Keratinocyte (primary cell): ENCODE results near the gene LRRC18. TPM values are rescaled to one million over a fixed set of nuclear protein-coding genes. Genes with fewer than 3 reads are reported as not detected.

Experiments
- DNase-seq: peaks from one replicate; pipeline ENCODE4 v3.0.0-alpha.2; 2011; ENCODE audit warnings: low read depth, missing footprints, low spot score
- FAIRE-seq: peaks from 2 replicates; lab custom pipeline; 2011; peaks lifted over from hg19 to GRCh38; lab: Jason Lieb, UNC
- H2AFZ ChIP-seq: 2 replicates; pipeline ENCODE4 v1.6.0; 2012; ENCODE audit warnings: low read length, control low read depth, inconsistent platforms; ENCODE audit not compliant: control insufficient read depth
- H3K27ac ChIP-seq: 2 replicates; pipeline ENCODE4 v1.5.1; 2011; ENCODE audit warnings: low read length; ENCODE audit not compliant: control insufficient read depth, insufficient read depth
- H3K27me3 ChIP-seq: 3 replicates; pipeline ENCODE4 v1.6.0; 2011; ENCODE audit warnings: low read length; ENCODE audit not compliant: control insufficient read depth, insufficient read depth; ENCODE audit errors: extremely low read depth
- H3K36me3 ChIP-seq, 2 experiments: 2 replicates in 1 of 2; 3 replicates in 1 of 2; pipeline ENCODE4 v1.5.1; 2011; ENCODE audit warnings: low read length in 2 of 2, mild to moderate bottlenecking in 1 of 2; ENCODE audit not compliant: control insufficient read depth in 2 of 2, insufficient read depth in 2 of 2; ENCODE audit errors: extremely low read depth in 1 of 2
- H3K4me1 ChIP-seq: 3 replicates; pipeline ENCODE4 v1.5.1; 2011; ENCODE audit warnings: low read length; ENCODE audit not compliant: control insufficient read depth, insufficient read depth; ENCODE audit errors: extremely low read depth
- H3K4me2 ChIP-seq: 3 replicates; pipeline ENCODE4 v1.6.0; 2011; ENCODE audit warnings: low read depth, low read length; ENCODE audit not compliant: control insufficient read depth, insufficient read depth; ENCODE audit errors: extremely low read depth
- H3K4me3 ChIP-seq, 3 experiments: fragments of 200-600 bp in 1 of 3; sonication (generic) in 1 of 3; 2 replicates in 2 of 3; 3 replicates in 1 of 3; pipeline ENCODE4 v1.5.1; 2011 to 2016; ENCODE audit warnings: low read length in 3 of 3, mild to moderate bottlenecking in 3 of 3, control low read depth in 2 of 3, inconsistent platforms in 1 of 3, low read depth in 1 of 3, mixed read lengths in 1 of 3, mixed run types in 1 of 3, moderate library complexity in 1 of 3; ENCODE audit not compliant: control insufficient read depth in 2 of 3, insufficient read depth in 2 of 3; ENCODE audit errors: extremely low read depth in 1 of 3
- H3K79me2 ChIP-seq: 2 replicates; pipeline ENCODE4 v1.6.0; 2012; ENCODE audit warnings: low read length; ENCODE audit not compliant: control insufficient read depth, insufficient read depth
- H3K9ac ChIP-seq: 3 replicates; pipeline ENCODE4 v1.6.0; 2011; ENCODE audit warnings: low read length; ENCODE audit not compliant: control insufficient read depth, insufficient read depth; ENCODE audit errors: extremely low read depth
- H3K9me1 ChIP-seq: 3 replicates; pipeline ENCODE4 v1.6.0; 2011; ENCODE audit warnings: low read length; ENCODE audit not compliant: control insufficient read depth, insufficient read depth; ENCODE audit errors: extremely low read depth
- H3K9me3 ChIP-seq: 2 replicates; pipeline ENCODE4 v1.5.1; 2012; ENCODE audit warnings: low read depth, low read length; ENCODE audit not compliant: control insufficient read depth
- H4K20me1 ChIP-seq: 3 replicates; pipeline ENCODE4 v1.6.0; 2011; ENCODE audit warnings: low read length; ENCODE audit not compliant: control insufficient read depth, insufficient read depth; ENCODE audit errors: extremely low read depth
- CTCF ChIP-seq, 3 experiments: IDR thresholded peaks in 1 of 3; conservative IDR thresholded peaks in 1 of 3; optimal IDR thresholded peaks in 1 of 3; 2 replicates in 2 of 3; 3 replicates in 1 of 3; pipeline versions ENCODE3 to v1.5.1; 2011; ENCODE audit warnings: low read length in 3 of 3, mild to moderate bottlenecking in 3 of 3, moderate library complexity in 2 of 3, control low read depth in 1 of 3, inconsistent platforms in 1 of 3; ENCODE audit not compliant: insufficient read depth in 2 of 3; ENCODE audit errors: extremely low read depth in 1 of 3
- EZH2 ChIP-seq: IDR thresholded peaks from one replicate; pipeline ENCODE4 v1.6.1; 2012; ENCODE audit warnings: inconsistent platforms, mild to moderate bottlenecking, low read length, moderate library complexity
- dilution Hi-C: fragments of 300-500 bp; cut with MboI; formaldehyde crosslinking; loops from one replicate; pipeline ENCODE4 v1.7.0; 2020; ENCODE audit warnings: low sequenced_read_pairs; ENCODE audit not compliant: extremely low pct_ligation_motif_present
- polyA plus RNA-seq, 5 experiments: library from polyadenylated mRNA; depleted of rRNA in 3 of 5; stranded (reverse) in 3 of 5; stranded (forward) in 1 of 5; unstranded in 1 of 5; fragments of >200 nt; gene quantifications; 1 replicate in 1 of 5; 2 replicates in 3 of 5; 3 replicates in 1 of 5; pipeline versions ENCODE4 v1.2.1 to v1.2.3, GENCODE V29; 2011 to 2012; ENCODE audit warnings: missing spikeins in 2 of 5, low read depth in 1 of 5, low replicate concordance in 1 of 5

LRRC18 gene
- polyA plus RNA-seq, 1 donor (not counting 4 experiments of a cell fraction or from before 2014, with no cell fraction given) = not detected

- H3K27me3 ChIP-seq = peaks cover 4% of the 10 kb centered on the region
- H3K79me2 ChIP-seq = no peaks in the 10 kb centered on the region
- no peak overlapping the region for H3K27ac ChIP-seq
- H2AFZ ChIP-seq = no peak overlapping the region
- H3K9me3 ChIP-seq = no peaks in the 10 kb centered on the region
- no peaks in the 10 kb centered on the region for H3K4me1 ChIP-seq
- H3K4me3 ChIP-seq = no peak overlapping the region
- no peaks in the 10 kb centered on the region for H4K20me1 ChIP-seq
- dilution Hi-C loops = no loop called here
- H3K9me1 ChIP-seq = no peaks in the 10 kb centered on the region
- no peak overlapping the region for H3K4me2 ChIP-seq
- no peak for TF ChIP-seq EZH2
- TF ChIP-seq CTCF (optimal IDR thresholded peaks at IDR 0.05 in 1 of 3, IDR thresholded peaks at IDR 0.05 in 1 of 3, conservative IDR thresholded peaks at IDR 0.05 in 1 of 3; ENCODE audit: extremely low read depth in 1 of 3, insufficient read depth in 2 of 3, low read length in 3 of 3) = no peak
- FAIRE-seq (no peak), DNase-seq (no peak)
- H3K36me3 ChIP-seq = no peaks in the 10 kb centered on the region
- H3K9ac ChIP-seq = no peak overlapping the region
Observed at GRCh38 chr10:48947690-48948469, 8.2 kb upstream of the LRRC18 start.

DNA sequence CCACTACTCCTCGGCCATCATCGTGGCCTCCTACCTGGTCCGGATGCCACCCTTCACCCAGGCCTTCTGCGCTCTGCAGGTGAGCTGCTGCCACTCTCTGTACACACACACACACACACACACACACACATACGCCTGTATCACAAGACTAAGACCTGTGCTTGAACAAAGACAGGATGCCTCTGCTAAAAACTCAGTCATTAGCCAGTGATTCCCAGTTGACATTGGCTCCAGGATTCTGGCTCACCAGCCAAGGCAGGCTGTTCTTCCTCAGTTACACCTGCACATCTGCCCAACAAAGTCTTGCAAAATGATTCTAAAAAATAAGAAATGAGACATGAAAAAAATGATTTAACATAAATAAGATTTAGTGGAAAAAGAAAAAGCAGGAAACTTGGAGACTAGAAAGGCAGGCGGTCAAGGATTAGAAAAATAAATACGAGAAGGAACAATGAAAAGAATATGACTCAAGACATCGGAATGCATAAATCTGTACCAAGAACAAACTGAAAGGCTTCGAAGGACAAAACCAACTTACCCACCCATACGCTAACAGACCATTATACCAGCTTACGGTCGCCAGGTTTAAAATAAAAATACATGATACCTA lies 7.4 kb upstream of the LRRC18 start:
- dilution Hi-C loops = no loop called here
- peaks cover 4% of the 10 kb centered on the region for H3K27me3 ChIP-seq
- DNase-seq (no peak), FAIRE-seq (no peak)
- H3K9me3 ChIP-seq = no peaks in the 10 kb centered on the region
- H2AFZ ChIP-seq = no peak overlapping the region
- no peaks in the 10 kb centered on the region for H4K20me1 ChIP-seq
- H3K27ac ChIP-seq = no peak overlapping the region
- no peaks in the 10 kb centered on the region for H3K36me3 ChIP-seq
- H3K9me1 ChIP-seq = no peaks in the 10 kb centered on the region
- TF ChIP-seq EZH2 = no peak
- H3K4me3 ChIP-seq = no peak overlapping the region
- no peaks in the 10 kb centered on the region for H3K4me1 ChIP-seq
- no peak overlapping the region for H3K4me2 ChIP-seq
- H3K9ac ChIP-seq = no peak overlapping the region
- no peaks in the 10 kb centered on the region for H3K79me2 ChIP-seq
